Measurements from ENCODE around the gene ZCCHC17. TPM values are rescaled to one million over a fixed set of nuclear protein-coding genes. Genes with fewer than 3 reads are reported as not detected.
A peak's percentile ranks its signal among the peaks of the same experiment; 100 is the strongest.

Gene ZCCHC17
- total RNA-seq, 1 donor from 2014 or later = 17.4 TPM

GRCh38 chr1:31364561-31365250 lies 67.9 kb downstream of the ZCCHC17 start:
- no peak overlapping the region for H3K27ac ChIP-seq
- no peaks in the 10 kb centered on the region for H3K9me3 ChIP-seq
- no peak overlapping the region for H3K4me3 ChIP-seq
- no peak for TF ChIP-seq CTCF (IDR thresholded peaks at IDR 0.05)
- no peak for DNase-seq (ENCODE audit: extremely low spot score in 2 of 2)
- intact Hi-C loops (cut with DNase I) = no loop called here
- H3K36me3 ChIP-seq = peaks cover 0 to 43% of the 10 kb centered on the region in 2 donors
- H3K27me3 ChIP-seq = no peaks in the 10 kb centered on the region
- H3K4me1 ChIP-seq = peaks cover 7% of the 10 kb centered on the region

- Histone ChIP-seq H3K36me3 (peaks cover 0 to 32% of the 10 kb centered on the region in 2 donors), H3K4me1 (peaks cover 19% of the 10 kb centered on the region), H3K27ac (no peak overlapping the region), H3K27me3 (no peaks in the 10 kb centered on the region), H3K9me3 (no peaks in the 10 kb centered on the region), H3K4me3 (no peak overlapping the region)
- intact Hi-C loops (cut with DNase I) = no loop called here
- DNase-seq (ENCODE audit: extremely low spot score in 2 of 2) = no peak
- TF ChIP-seq POLR2AphosphoS5 (IDR thresholded peaks at IDR 0.05; ENCODE audit: insufficient read depth in 1 of 2, low read depth in 1 of 2) (no peak), CTCF (IDR thresholded peaks at IDR 0.05) (no peak), POLR2A (IDR thresholded peaks at IDR 0.05) (no peak)
These were observed 70.0 kb downstream of the ZCCHC17 start for GRCh38 chr1:31366796-31367195.

GRCh38 chr1:31368611-31369107 lies 71.8 kb downstream of the ZCCHC17 start:
- H3K9me3 ChIP-seq = no peaks in the 10 kb centered on the region
- H3K27me3 ChIP-seq = no peaks in the 10 kb centered on the region
- no peak for TF ChIP-seq POLR2AphosphoS5 (IDR thresholded peaks at IDR 0.05; ENCODE audit: insufficient read depth in 1 of 2, low read depth in 1 of 2)
- TF ChIP-seq POLR2A (IDR thresholded peaks at IDR 0.05) = no peak
- TF ChIP-seq CTCF (IDR thresholded peaks at IDR 0.05) = no peak
- H3K27ac ChIP-seq = peak overlapping the region; percentile 7
- intact Hi-C loops (cut with DNase I) = no loop called here
- no peak for DNase-seq (ENCODE audit: extremely low spot score in 2 of 2)
- H3K4me1 ChIP-seq = peaks cover 37% of the 10 kb centered on the region
- H3K36me3 ChIP-seq = peaks cover 0 to 28% of the 10 kb centered on the region in 2 donors
- no peak overlapping the region for H3K4me3 ChIP-seq

- no peak for DNase-seq (ENCODE audit: extremely low spot score in 2 of 2)
- intact Hi-C loops (cut with DNase I) = no loop called here
- peaks cover 0 to 20% of the 10 kb centered on the region in 2 donors for H3K36me3 ChIP-seq
- no peaks in the 10 kb centered on the region for H3K27me3 ChIP-seq
- no peak overlapping the region for H3K27ac ChIP-seq
- no peak overlapping the region for H3K4me3 ChIP-seq
- peaks cover 51% of the 10 kb centered on the region for H3K4me1 ChIP-seq
- H3K9me3 ChIP-seq = no peaks in the 10 kb centered on the region
- TF ChIP-seq POLR2A (IDR thresholded peaks at IDR 0.05) (no peak), POLR2AphosphoS5 (IDR thresholded peaks at IDR 0.05; ENCODE audit: insufficient read depth in 1 of 2, low read depth in 1 of 2) (no peak), CTCF (IDR thresholded peaks at IDR 0.05) (no peak)
These were observed 73.2 kb downstream of the ZCCHC17 start for GRCh38 chr1:31370021-31370420.

- peaks cover 0 to 15% of the 10 kb centered on the region in 2 donors for H3K36me3 ChIP-seq
- H3K4me3 ChIP-seq = no peak overlapping the region
- DNase-seq (ENCODE audit: extremely low spot score in 2 of 2) = no peak
- H3K4me1 ChIP-seq = peaks cover 53% of the 10 kb centered on the region
- intact Hi-C loops (cut with DNase I) = no loop called here
- no peaks in the 10 kb centered on the region for H3K9me3 ChIP-seq
- H3K27ac ChIP-seq = no peak overlapping the region
- TF ChIP-seq POLR2A (IDR thresholded peaks at IDR 0.05) (no peak), POLR2AphosphoS5 (IDR thresholded peaks at IDR 0.05; ENCODE audit: insufficient read depth in 1 of 2, low read depth in 1 of 2) (no peak), CTCF (IDR thresholded peaks at IDR 0.05) (no peak)
- no peaks in the 10 kb centered on the region for H3K27me3 ChIP-seq
These were observed 73.7 kb downstream of the ZCCHC17 start for GRCh38 chr1:31370565-31370964.

All from vagina (tissue), 2 donors.